AG04450 (cell line): ENCODE data around the gene NME4. TPM values are rescaled to one million over a fixed set of nuclear protein-coding genes. Genes with fewer than 3 reads are reported as not detected.
"Not testable (repeated sequence)": the region's sequence is repeated elsewhere in the genome, so short reads cannot be mapped to it uniquely, and the experiment has no call there.

Experiments
- CTCF ChIA-PET: fragments of 300-600, 350-600 bp; formaldehyde crosslinking; extraction: SDS; loops from one replicate; lab custom pipeline; 2022; ENCODE audit warnings: antibody characterized with exemption, inconsistent platforms; lab: Charles Lee
- POLR2A ChIA-PET: fragments of 350-600 bp; formaldehyde crosslinking; extraction: SDS; loops from one replicate; lab custom pipeline; 2021; ENCODE audit warnings: antibody characterized with exemption, inconsistent platforms; lab: Yijun Ruan, JAX
- DNase-seq: peaks from one replicate; pipeline ENCODE4 v3.0.0-alpha.2; 2011; ENCODE audit warnings: low read depth, low spot score
- H3K27ac ChIP-seq: one replicate; pipeline ENCODE4 v1.5.1; 2012; ENCODE audit warnings: low read depth, low read length, control low read depth
- H3K27me3 ChIP-seq: one replicate; pipeline ENCODE4 v1.6.0; 2012; ENCODE audit warnings: low read length; ENCODE audit not compliant: control insufficient read depth, insufficient read depth
- H3K4me3 ChIP-seq: 2 replicates; pipeline ENCODE4 v1.5.1; 2011; ENCODE audit warnings: mild to moderate bottlenecking, low read depth, low read length, control low read depth
- H3K9me3 ChIP-seq: 2 replicates; pipeline ENCODE4 v1.5.1; 2012; ENCODE audit warnings: low read length; ENCODE audit not compliant: control insufficient read depth, insufficient read depth
- polyA plus RNA-seq: library from polyadenylated mRNA; depleted of rRNA; stranded (reverse); fragments of >200 nt; gene quantifications from 2 replicates; pipeline ENCODE4 v1.2.3, GENCODE V29; 2011
- TF ChIP-seq, protein P1 (sequence below): IDR thresholded peaks from 2 replicates; pipeline ENCODE4 v1.5.1; 2011; ENCODE audit warnings: low read depth, low read length, control low read depth, inconsistent platforms

The NME4 gene
- polyA plus RNA-seq, 1 experiment, result 156 TPM

DNA sequence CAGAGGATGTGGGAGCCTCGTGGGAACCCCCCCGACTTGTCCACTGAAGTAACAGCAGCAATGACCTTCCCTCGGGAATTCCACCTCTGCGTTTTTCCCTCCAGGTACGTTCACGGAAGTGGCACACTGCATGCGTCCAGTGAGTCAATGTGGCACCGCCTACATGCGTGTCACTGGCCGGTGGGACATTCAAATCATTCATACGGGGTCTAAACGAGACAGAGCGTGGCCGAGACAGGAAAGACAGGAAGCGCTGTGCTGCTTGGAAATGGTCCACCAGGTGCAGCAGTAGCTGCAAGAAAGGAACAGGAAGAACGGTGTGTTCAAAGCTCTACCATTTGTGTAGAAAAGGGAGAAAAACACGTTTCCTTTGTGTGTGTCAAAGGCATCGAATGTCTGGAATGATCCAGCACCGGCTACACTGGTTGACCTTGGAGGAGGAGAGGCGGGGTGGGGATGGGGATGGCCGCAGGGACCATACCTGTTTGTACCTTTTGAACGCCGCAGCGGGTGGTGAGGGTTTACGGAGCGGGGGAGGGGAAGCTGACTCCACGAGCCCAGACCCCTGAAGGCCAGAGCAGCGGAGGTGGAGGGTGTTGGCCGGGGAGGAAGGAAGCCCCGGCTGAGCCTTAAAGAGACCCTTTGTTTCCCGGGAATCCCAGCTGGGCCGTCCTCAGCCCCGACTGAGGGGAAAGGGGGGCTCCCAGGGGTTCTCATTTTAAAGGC lies 13.5 kb upstream of the NME4 start:
- CTCF ChIA-PET, result no interaction called here

DNA sequence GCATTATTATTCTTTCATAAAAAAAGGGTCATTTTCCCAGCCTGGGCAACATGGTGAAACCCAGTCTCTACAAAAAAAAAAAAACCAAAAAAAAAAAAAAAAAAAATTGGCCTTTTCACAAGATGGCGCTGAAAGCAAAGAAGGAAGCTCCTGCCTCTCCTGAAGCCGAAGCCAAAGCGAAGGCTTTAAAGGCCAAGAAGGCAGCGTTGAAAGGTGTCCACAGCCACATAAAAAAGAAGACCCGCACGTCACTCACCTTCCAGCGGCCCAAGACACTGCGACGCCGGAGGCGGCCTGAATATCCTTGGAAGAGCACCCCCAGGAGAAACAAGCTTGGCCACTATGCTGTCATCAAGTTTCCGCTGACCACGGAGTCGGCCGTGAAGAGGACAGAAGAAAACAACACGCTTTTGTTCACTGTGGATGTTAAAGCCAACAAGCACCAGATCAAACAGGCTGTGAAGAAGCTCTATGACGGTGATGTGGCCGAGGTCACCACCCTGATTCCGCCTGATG lies 10.3 kb upstream of the NME4 start:
- TF ChIP-seq, protein P1, sequence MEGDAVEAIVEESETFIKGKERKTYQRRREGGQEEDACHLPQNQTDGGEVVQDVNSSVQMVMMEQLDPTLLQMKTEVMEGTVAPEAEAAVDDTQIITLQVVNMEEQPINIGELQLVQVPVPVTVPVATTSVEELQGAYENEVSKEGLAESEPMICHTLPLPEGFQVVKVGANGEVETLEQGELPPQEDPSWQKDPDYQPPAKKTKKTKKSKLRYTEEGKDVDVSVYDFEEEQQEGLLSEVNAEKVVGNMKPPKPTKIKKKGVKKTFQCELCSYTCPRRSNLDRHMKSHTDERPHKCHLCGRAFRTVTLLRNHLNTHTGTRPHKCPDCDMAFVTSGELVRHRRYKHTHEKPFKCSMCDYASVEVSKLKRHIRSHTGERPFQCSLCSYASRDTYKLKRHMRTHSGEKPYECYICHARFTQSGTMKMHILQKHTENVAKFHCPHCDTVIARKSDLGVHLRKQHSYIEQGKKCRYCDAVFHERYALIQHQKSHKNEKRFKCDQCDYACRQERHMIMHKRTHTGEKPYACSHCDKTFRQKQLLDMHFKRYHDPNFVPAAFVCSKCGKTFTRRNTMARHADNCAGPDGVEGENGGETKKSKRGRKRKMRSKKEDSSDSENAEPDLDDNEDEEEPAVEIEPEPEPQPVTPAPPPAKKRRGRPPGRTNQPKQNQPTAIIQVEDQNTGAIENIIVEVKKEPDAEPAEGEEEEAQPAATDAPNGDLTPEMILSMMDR, result no peak
- Histone ChIP-seq H3K4me3 (no peak overlapping the region), H3K27ac (no peak overlapping the region), H3K9me3 (peaks cover 2% of the 10 kb centered on the region), H3K27me3 (no peaks in the 10 kb centered on the region)
- POLR2A ChIA-PET, result no interaction called here
- no peak for DNase-seq
- CTCF ChIA-PET, result interaction anchor here (0.6 kb wide), 1 partner anchor 16 kb away, joined by 4 read pairs; no protein-coding TSS in a partner anchor

More for the DNA sequence above, 13.5 kb upstream of the NME4 start:
- H3K27ac ChIP-seq, result no peak overlapping the region
- H3K9me3 ChIP-seq, result no peaks in the 10 kb centered on the region; the same call in 1 of the 2 replicates
- DNase-seq, result no peak
- no peak overlapping the region; the same call in 1 of the 2 replicates for H3K4me3 ChIP-seq
- no peaks in the 10 kb centered on the region for H3K27me3 ChIP-seq
- TF ChIP-seq, protein P1, result no peak
- POLR2A ChIA-PET, result no interaction called here

DNA sequence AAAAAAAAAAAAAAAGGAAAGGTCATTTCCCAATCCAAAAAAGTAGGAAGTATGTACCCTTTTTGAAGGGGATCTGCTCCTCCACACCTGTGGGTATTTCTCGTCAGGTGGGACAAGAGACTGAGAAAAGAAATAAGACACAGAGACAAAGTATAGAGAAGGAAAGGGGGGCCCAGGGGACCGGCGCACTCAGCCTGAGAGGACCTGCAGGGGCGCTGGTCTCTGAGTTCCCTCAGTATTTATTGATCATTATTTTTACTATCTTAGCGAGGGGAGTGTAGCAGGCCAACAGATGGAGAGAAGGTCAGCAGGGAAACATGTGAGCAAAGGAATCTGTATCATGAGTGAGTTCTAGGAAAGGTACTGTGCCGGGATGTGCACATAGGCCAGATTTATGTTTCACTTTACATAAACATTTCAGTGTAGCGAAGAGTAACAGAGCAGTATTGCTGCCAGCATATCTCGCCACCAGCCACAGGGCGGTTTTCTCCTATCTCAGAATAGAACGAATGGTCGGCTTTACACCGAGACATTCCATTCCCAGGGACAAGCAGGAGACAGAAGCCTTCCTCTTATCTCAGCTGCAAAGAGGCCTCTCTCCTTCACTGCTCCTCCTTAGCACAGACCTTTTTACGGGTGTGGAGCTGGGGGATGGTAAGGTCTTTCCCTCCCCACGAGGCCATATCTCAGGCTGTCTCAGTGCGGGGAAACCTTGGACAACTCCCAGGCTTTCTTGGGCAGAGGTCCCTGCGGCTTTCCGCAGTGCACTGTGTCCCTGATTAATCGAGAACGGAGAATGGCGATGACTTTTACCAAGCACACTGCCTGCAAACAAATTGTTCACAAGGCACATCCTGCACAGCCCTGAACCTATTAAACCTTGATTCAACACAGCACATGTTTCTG lies 9.0 kb upstream of the NME4 start:
- H3K9me3 ChIP-seq, POLR2A ChIA-PET, DNase-seq, H3K27me3 ChIP-seq: not testable (repeated sequence)
- TF ChIP-seq, protein P1, result peak; percentile 30
- CTCF ChIA-PET, result interaction anchor here (0.6 to 0.7 kb wide), 2 partner anchors 160 to 1109 kb away, joined by 3 to 5 read pairs; no protein-coding TSS in a partner anchor
- Histone ChIP-seq H3K4me3 (peak overlapping the region; percentile 25; the same call in 1 of the 2 replicates), H3K27ac (peak overlapping the region; percentile 47)

DNA sequence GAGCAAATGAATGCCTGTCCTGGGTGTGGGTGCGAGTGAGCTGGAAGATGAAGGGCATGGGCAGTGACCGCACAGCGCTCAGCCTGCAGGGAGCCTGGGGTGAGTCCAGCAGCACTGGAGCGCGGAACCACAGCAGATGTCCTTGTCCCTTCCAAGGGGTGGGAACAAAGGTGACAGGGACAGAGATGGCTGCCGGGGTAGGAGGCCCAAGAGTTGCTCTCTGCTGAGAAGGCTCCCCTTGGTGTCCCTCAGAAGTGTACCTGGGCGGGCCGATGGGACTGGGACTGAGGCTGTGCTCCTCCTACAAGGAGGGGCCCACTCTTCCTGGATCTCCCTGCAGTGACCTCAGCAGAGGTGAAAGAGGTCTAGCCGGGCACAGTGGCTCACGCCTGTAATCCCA lies 7.6 kb upstream of the NME4 start:
- DNase-seq, result no peak
- Histone ChIP-seq H3K4me3 (no peak overlapping the region), H3K9me3 (peaks cover 7% of the 10 kb centered on the region), H3K27me3 (no peaks in the 10 kb centered on the region), H3K27ac (no peak overlapping the region)
- ChIA-PET POLR2A (no interaction called here), CTCF (no interaction called here)
- TF ChIP-seq, protein P1, result no peak
